Measurements from ENCODE around the gene LCN15.

The LCN15 gene

DNA sequence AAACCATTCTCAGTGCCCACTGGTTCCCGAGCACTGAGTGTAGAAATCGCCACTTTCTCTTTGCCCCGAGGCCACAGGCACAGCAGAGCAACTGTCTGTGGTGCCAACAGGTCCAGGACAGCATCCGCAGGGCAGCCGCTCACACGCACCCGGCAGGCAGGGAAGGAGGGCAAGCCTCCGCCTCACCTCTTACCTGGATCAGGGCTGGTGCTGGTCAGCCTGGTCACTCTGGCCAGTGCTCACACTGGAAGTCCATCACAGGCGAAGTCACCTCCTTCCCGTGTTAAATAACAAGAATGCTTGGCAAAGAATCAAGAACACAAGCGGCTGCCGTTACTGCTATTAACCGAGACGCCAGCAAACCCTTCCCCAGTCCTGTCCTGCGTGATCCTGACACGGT is 38.2 kb downstream of the LCN15 start:
- H3K36me3 Mint-ChIP-seq (ENCODE audit: low read depth), result peaks cover 66% of the 10 kb centered on the region
- H3K27me3 Mint-ChIP-seq, result peaks cover 13% of the 10 kb centered on the region
- H3K27ac Mint-ChIP-seq, result no peak overlapping the region
- H3K4me3 Mint-ChIP-seq, result no peak overlapping the region
- peaks cover 65% of the 10 kb centered on the region for H3K4me1 Mint-ChIP-seq (ENCODE audit: low read depth)
- intact Hi-C loops (cut with micrococcal nuclease), result loop anchor here (5.0 kb wide), 1 partner anchor 39 kb away; the partner anchor contains the start of gene AGPAT2
- no peaks in the 10 kb centered on the region for H3K9me3 Mint-ChIP-seq

DNA sequence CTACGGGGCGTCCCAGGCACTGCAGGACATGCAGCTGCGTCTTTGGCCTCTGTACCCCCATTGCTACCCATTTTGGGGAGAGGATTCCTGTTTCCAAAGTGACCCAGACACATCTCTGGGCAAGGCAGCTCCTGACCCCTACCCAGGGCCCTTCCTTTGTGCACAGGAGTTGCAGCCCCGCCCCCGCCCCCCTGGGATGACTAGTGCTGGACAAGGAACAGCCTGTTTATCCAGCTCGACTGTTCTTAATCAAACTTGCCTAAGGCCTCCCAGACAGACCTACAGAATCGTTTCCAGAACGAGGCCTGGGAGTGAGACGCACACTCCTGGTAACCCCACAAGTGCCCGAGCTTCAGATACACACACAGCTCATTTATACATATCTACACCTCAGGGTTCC is 38.7 kb downstream of the LCN15 start:
- Mint-ChIP-seq H3K27ac (no peak overlapping the region), H3K4me1 (ENCODE audit: low read depth) (peaks cover 68% of the 10 kb centered on the region), H3K36me3 (ENCODE audit: low read depth) (peaks cover 71% of the 10 kb centered on the region), H3K4me3 (no peak overlapping the region), H3K27me3 (peaks cover 13% of the 10 kb centered on the region), H3K9me3 (no peaks in the 10 kb centered on the region)
- intact Hi-C loops (cut with micrococcal nuclease), result loop anchor here (5.0 kb wide), 1 partner anchor 38 kb away; the partner anchor contains the start of gene AGPAT2

DNA sequence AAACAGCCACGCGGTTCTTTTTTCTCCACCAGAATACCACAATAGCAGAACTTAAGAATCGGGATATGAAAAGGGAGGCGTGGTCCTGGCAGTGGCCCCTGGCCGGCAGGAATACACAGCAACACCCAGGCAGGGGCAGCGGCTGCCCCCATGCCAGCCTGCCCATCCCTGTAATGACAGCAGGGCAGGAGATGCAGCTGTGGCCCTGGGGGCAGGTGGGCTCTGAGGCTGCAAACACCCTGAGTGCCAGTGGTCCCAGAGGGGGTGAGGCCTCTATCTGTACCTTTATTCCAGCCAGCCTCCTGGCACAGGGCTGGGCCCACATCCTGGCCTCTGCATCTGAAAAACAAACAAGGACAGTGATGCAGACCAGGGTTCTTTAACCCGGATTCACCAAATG is 39.5 kb downstream of the LCN15 start:
- Mint-ChIP-seq H3K27ac (no peak overlapping the region), H3K36me3 (ENCODE audit: low read depth) (peaks cover 75% of the 10 kb centered on the region), H3K9me3 (no peaks in the 10 kb centered on the region), H3K27me3 (peaks cover 17% of the 10 kb centered on the region), H3K4me1 (ENCODE audit: low read depth) (peaks cover 72% of the 10 kb centered on the region), H3K4me3 (no peak overlapping the region)
- intact Hi-C loops (cut with micrococcal nuclease), result loop anchor here (5.0 kb wide), 1 partner anchor 37 kb away; the partner anchor contains the start of gene AGPAT2

GRCh38 chr9:136723989-136724388 is 40.3 kb downstream of the LCN15 start:
- intact Hi-C loops (cut with micrococcal nuclease), result no loop called here
- H3K9me3 Mint-ChIP-seq, result no peaks in the 10 kb centered on the region
- peaks cover 72% of the 10 kb centered on the region for H3K4me1 Mint-ChIP-seq (ENCODE audit: low read depth)
- peaks cover 11% of the 10 kb centered on the region for H3K27me3 Mint-ChIP-seq
- peaks cover 75% of the 10 kb centered on the region for H3K36me3 Mint-ChIP-seq (ENCODE audit: low read depth)
- H3K27ac Mint-ChIP-seq, result no peak overlapping the region
- H3K4me3 Mint-ChIP-seq, result no peak overlapping the region

- Mint-ChIP-seq H3K36me3 (ENCODE audit: low read depth) (peaks cover 75% of the 10 kb centered on the region), H3K4me3 (no peak overlapping the region), H3K27me3 (peaks cover 14% of the 10 kb centered on the region), H3K27ac (no peak overlapping the region), H3K9me3 (no peaks in the 10 kb centered on the region), H3K4me1 (ENCODE audit: low read depth) (peaks cover 67% of the 10 kb centered on the region)
- intact Hi-C loops (cut with micrococcal nuclease), result no loop called here
These were observed 40.8 kb downstream of the LCN15 start for GRCh38 chr9:136723362-136723976.

- Mint-ChIP-seq H3K27me3 (peaks cover 19% of the 10 kb centered on the region), H3K36me3 (ENCODE audit: low read depth) (peaks cover 75% of the 10 kb centered on the region), H3K4me3 (no peak overlapping the region), H3K4me1 (ENCODE audit: low read depth) (peaks cover 67% of the 10 kb centered on the region), H3K9me3 (no peaks in the 10 kb centered on the region), H3K27ac (no peak overlapping the region)
- intact Hi-C loops (cut with micrococcal nuclease), result no loop called here
These were observed 41.4 kb downstream of the LCN15 start for GRCh38 chr9:136722969-136723356.

DNA sequence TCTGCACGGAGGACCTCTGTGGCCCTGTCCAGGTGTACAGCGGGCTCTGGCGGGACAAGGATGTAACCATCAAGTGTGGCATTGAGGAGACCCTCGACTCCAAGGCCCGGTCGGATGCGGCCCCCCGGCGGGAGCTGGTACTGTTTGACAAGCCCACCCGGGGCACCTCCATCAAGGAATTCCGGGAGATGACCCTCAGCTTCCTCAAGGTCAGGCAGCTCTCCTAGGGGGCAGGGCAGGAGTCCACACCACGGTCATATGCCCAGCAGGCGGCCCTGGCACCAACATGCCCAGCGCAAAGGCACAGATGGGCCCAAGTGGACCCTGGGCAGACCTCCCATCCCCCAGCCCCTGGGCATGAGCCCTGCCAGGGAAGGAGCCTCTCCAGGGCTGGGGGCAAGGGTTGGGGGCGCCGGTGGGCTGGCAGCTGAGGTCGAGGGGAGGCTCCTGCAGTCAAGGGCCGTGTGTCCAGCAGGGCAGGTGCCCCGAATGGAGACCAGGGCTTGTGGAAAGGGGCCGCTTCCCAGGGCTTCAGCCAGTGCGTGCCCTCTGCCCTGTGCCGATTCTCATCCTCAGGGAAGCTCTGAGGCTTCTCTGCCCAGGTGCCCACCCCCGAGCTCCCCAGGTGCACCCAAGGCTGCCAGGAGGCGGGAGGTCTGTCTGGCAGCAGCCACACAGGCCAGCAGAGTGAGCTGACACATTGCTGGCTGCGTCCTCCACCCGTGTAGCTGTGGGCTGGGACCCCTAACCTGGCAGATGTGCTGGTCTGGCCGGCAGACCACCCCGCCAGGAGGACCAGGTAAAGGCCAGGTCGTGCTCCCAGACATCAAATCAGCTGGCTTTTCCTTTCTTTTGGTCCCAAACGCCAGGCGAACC is 42.0 kb downstream of the LCN15 start:
- Mint-ChIP-seq H3K4me3 (no peak overlapping the region), H3K4me1 (ENCODE audit: low read depth) (peaks cover 67% of the 10 kb centered on the region), H3K27ac (no peak overlapping the region), H3K9me3 (no peaks in the 10 kb centered on the region), H3K27me3 (peaks cover 26% of the 10 kb centered on the region), H3K36me3 (ENCODE audit: low read depth) (peaks cover 71% of the 10 kb centered on the region)
- intact Hi-C loops (cut with micrococcal nuclease), result no loop called here

DNA sequence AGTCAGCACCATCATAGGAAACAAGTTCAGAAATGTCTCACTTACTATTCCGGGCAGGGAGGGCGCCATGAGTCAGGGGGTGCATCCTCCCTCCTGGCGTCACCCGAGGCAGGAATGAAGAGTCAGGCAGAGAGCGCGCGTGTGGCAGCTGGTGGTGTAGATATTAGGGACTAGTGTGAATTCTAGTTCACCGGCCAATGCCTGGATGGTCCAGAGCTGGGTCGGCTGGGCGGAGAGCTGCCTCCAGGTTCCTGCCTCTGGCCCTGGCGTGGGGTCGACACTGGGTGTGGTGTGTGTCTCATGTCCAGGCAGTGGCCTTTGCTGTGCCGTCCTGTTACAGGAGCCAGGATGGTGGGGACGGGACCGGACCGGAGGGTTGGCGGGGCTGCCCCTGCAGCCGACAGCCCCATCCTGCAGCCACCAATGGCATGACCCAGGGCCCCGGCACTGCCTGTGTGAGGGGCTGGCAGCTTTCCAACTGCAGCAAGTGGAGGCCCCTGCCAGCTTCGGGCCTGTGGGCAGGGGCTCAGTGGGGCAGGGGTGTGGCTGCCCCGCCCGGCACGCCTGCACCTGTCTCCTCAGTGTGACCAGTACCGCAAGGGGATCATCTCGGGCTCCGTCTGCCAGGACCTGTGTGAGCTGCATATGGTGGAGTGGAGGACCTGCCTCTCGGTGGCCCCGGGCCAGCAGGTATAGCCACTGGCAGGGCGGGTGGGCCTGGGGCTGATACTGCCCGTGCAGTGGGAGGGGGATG is 42.8 kb downstream of the LCN15 start:
- Mint-ChIP-seq H3K27me3 (peaks cover 34% of the 10 kb centered on the region), H3K27ac (peak overlapping the region; percentile 16), H3K9me3 (no peaks in the 10 kb centered on the region), H3K36me3 (ENCODE audit: low read depth) (peaks cover 63% of the 10 kb centered on the region), H3K4me3 (no peak overlapping the region), H3K4me1 (ENCODE audit: low read depth) (peaks cover 61% of the 10 kb centered on the region)
- intact Hi-C loops (cut with micrococcal nuclease), result no loop called here

DNA sequence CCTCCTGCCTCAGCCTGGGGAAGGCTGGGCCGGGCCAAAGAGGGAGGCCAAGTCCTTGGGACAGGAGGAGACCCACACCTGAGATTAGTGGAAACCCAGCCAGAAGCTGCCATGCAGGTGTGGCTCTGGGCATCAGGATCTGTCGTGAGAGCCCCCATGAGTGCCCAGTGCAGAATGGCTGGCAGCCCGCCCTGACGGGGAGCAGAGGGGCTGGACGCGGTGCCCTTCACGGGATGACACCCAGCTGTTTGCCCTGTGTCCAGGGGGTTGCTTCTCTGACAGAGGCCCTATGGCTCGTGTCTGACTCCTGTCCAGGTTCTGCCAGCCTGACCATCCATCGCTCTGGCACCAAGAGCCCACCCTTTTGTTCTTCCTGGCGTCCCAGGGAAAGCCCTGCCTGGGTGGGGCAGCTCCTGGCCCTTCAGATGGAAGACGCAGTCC is 43.4 kb downstream of the LCN15 start:
- Mint-ChIP-seq H3K27ac (peak overlapping the region; percentile 16), H3K4me1 (ENCODE audit: low read depth) (peaks cover 55% of the 10 kb centered on the region), H3K4me3 (no peak overlapping the region), H3K9me3 (no peaks in the 10 kb centered on the region), H3K27me3 (peaks cover 40% of the 10 kb centered on the region), H3K36me3 (ENCODE audit: low read depth) (peaks cover 57% of the 10 kb centered on the region)
- intact Hi-C loops (cut with micrococcal nuclease), result no loop called here

DNA sequence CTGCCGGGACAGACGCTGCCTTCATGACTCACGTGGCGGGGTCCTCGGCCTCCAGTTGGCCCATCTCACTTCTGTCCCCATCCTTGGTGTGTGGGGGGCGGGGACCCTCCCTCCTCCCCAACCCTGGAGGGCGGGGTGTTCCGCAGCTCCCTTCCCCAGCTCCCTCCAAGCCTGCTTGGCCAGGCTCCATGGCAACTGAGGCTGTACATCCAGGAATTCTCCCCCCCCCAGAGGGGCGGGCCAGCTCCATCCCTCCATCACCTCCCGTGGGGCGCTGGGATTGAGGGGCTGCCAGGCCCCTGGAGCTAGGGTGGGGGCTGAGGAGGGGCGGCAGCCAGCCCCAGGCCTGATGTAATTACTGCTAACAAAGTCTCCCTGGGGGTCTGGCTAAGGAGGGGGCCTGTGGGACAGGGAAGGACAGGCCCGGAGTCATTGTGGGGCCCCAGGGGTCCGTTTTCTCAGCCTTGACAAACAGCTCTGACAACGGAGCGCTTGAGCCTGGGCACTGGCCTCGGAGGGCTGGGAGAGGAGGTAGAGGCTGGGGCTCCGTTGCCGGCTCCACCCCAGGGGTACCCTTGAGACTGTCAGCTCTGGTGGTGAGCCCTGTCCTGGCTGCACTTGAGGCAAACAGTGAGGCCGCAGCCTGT is 43.9 kb downstream of the LCN15 start:
- intact Hi-C loops (cut with micrococcal nuclease), result no loop called here
- no peaks in the 10 kb centered on the region for H3K9me3 Mint-ChIP-seq
- H3K27ac Mint-ChIP-seq, result no peak overlapping the region
- H3K36me3 Mint-ChIP-seq (ENCODE audit: low read depth), result peaks cover 52% of the 10 kb centered on the region
- peaks cover 50% of the 10 kb centered on the region for H3K4me1 Mint-ChIP-seq (ENCODE audit: low read depth)
- peaks cover 45% of the 10 kb centered on the region for H3K27me3 Mint-ChIP-seq
- H3K4me3 Mint-ChIP-seq, result no peak overlapping the region

- Mint-ChIP-seq H3K27ac (no peak overlapping the region), H3K27me3 (peaks cover 56% of the 10 kb centered on the region), H3K4me3 (peak overlapping the region; percentile 46), H3K36me3 (ENCODE audit: low read depth) (peaks cover 41% of the 10 kb centered on the region), H3K9me3 (no peaks in the 10 kb centered on the region), H3K4me1 (ENCODE audit: low read depth) (peaks cover 48% of the 10 kb centered on the region)
- intact Hi-C loops (cut with micrococcal nuclease), result no loop called here
These were observed 45.0 kb downstream of the LCN15 start for GRCh38 chr9:136719195-136719880.

DNA sequence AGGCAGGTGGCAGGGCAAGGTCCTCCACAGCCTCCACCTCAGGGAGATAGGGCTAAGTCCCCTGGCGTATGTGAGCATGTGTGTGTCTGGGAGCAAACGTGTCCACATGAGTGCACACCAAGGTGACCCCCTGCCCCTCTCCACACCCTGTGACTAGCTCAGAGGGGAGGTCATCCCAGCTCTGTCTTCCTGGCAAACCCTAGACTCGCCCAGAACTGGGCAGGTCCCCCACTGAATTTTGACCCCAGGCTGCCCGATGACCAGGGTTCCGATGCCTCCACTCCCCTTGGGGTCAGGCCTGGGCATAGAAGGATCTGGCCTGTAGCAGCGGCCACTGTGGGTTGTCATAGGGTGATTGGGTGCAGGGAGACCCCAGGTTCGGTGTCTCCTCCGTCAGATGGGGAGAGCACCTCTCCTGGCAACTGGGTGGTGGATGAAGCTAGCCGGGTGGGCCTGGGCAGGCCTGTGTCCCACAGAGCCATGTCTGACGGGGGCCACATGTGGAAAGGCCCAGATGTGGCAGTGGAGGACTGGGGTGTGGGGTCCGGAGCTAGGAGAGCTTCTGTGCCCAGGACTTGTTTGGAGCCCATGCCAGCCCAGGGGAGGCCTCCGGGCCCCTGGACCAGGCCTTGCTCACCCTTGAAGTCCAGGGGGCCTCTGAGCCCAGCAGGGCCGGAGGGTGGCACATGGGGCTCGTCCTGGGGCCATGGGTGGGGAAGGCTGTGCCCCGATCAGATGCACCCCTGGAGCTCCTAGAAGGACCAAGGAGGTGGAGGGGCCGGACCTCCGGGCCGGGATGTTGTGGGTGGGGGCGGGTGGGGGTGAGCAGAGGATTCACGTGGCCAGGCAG is 45.7 kb downstream of the LCN15 start:
- peaks cover 63% of the 10 kb centered on the region for H3K27me3 Mint-ChIP-seq
- H3K9me3 Mint-ChIP-seq, result no peaks in the 10 kb centered on the region
- no peak overlapping the region for H3K4me3 Mint-ChIP-seq
- H3K4me1 Mint-ChIP-seq (ENCODE audit: low read depth), result peaks cover 48% of the 10 kb centered on the region
- peaks cover 34% of the 10 kb centered on the region for H3K36me3 Mint-ChIP-seq (ENCODE audit: low read depth)
- intact Hi-C loops (cut with micrococcal nuclease), result no loop called here
- H3K27ac Mint-ChIP-seq, result no peak overlapping the region
